GM11168 (cell line): Measurements from ENCODE around the gene SLC6A18.

Source experiments
- in situ Hi-C: fragments of 300-500 bp; cut with MboI; formaldehyde crosslinking; loops from one replicate; pipeline ENCODE4 v1.12.0; 2022; ENCODE audit warnings: low sequenced_read_pairs; ENCODE audit not compliant: unreplicated experiment

SLC6A18 gene

GRCh38 chr5:1225081-1225480 is at the start of gene SLC6A18:
TSS of gene SLC6A18 (plus strand) at chr5:1225381. CDS start at chr5:1225478, 97 bp downstream.
- in situ Hi-C loops = no loop called here

- in situ Hi-C loops = no loop called here
Observed at GRCh38 chr5:1175801-1176472, 49.2 kb upstream of the SLC6A18 start.

- in situ Hi-C loops = no loop called here
Observed at GRCh38 chr5:1176473-1177391, 48.4 kb upstream of the SLC6A18 start.

GRCh38 chr5:1177826-1178528 is 47.2 kb upstream of the SLC6A18 start:
- in situ Hi-C loops = no loop called here

- in situ Hi-C loops = no loop called here
Observed at GRCh38 chr5:1178529-1179382, 46.4 kb upstream of the SLC6A18 start.

GRCh38 chr5:1179383-1179715 is 45.8 kb upstream of the SLC6A18 start:
- in situ Hi-C loops = no loop called here

GRCh38 chr5:1180096-1180495 is 45.1 kb upstream of the SLC6A18 start:
- in situ Hi-C loops = no loop called here

- in situ Hi-C loops = no loop called here
Observed at GRCh38 chr5:1180841-1181271, 44.3 kb upstream of the SLC6A18 start.

GRCh38 chr5:1181451-1182359 is 43.5 kb upstream of the SLC6A18 start:
- in situ Hi-C loops = no loop called here

- in situ Hi-C loops = no loop called here
Observed at GRCh38 chr5:1182360-1182632, 42.9 kb upstream of the SLC6A18 start.

- in situ Hi-C loops = no loop called here
Observed at GRCh38 chr5:1182633-1183423, 42.4 kb upstream of the SLC6A18 start.

GRCh38 chr5:1183424-1184162 is 41.6 kb upstream of the SLC6A18 start:
- in situ Hi-C loops = no loop called here

- in situ Hi-C loops = no loop called here
Observed at GRCh38 chr5:1184163-1184470, 41.1 kb upstream of the SLC6A18 start.

GRCh38 chr5:1184481-1184880 is 40.7 kb upstream of the SLC6A18 start:
- in situ Hi-C loops = no loop called here

- in situ Hi-C loops = no loop called here
Observed at GRCh38 chr5:1185038-1185627, 40.0 kb upstream of the SLC6A18 start.

GRCh38 chr5:1185629-1186350 is 39.4 kb upstream of the SLC6A18 start:
- in situ Hi-C loops = no loop called here
